ENCODE data around the gene SSR2.
"Not testable (repeated sequence)": the region's sequence is repeated elsewhere in the genome, so short reads cannot be mapped to it uniquely, and the experiment has no call there.

Gene SSR2

GRCh38 chr1:156054500-156055280 lies 33.9 kb upstream of the SSR2 start, which contains the start of gene LAMTOR2:
Gene LAMTOR2 (plus strand): TSS chr1:156054782. CDS start chr1:156054890, 108 bp downstream.
- H3K9ac ChIP-seq (ENCODE audit: low read depth, low read length), result peak within 1 kb of the TSS; percentile 67
- H3K4me1 ChIP-seq (ENCODE audit: insufficient read depth, low read length), result no peaks in the 10 kb centered on the region; the same call in 1 of the 2 replicates
- H3K9me3 ChIP-seq (ENCODE audit: control insufficient read depth, insufficient read depth, low read length), result no peaks in the 10 kb centered on the region
- H3K36me3 ChIP-seq (ENCODE audit: insufficient read depth, low read length), result no peaks in the 10 kb centered on the region

- H3K4me1 ChIP-seq (ENCODE audit: insufficient read depth, low read length), result no peaks in the 10 kb centered on the region; the same call in 1 of the 2 replicates
- H3K9me3 ChIP-seq (ENCODE audit: control insufficient read depth, insufficient read depth, low read length), result no peaks in the 10 kb centered on the region
- no peaks in the 10 kb centered on the region for H3K36me3 ChIP-seq (ENCODE audit: insufficient read depth, low read length)
- H3K9ac ChIP-seq (ENCODE audit: low read depth, low read length), result peak within 1 kb of the TSS; percentile 67
Measured at GRCh38 chr1:156053768-156054499, 33.2 kb upstream of the SSR2 start, which contains the start of gene UBQLN4. Gene UBQLN4 (minus strand): TSS chr1:156053798. CDS start chr1:156053701, 97 bp downstream.

GRCh38 chr1:156052862-156053767 lies 32.4 kb upstream of the SSR2 start:
- Histone ChIP-seq H3K36me3 (ENCODE audit: insufficient read depth, low read length) (no peaks in the 10 kb centered on the region), H3K4me1 (ENCODE audit: insufficient read depth, low read length) (no peaks in the 10 kb centered on the region; the same call in 1 of the 2 replicates), H3K9ac (ENCODE audit: low read depth, low read length) (peak overlapping the region; percentile 66), H3K9me3 (ENCODE audit: control insufficient read depth, insufficient read depth, low read length) (no peaks in the 10 kb centered on the region)

- no peaks in the 10 kb centered on the region for H3K9me3 ChIP-seq (ENCODE audit: control insufficient read depth, insufficient read depth, low read length)
- H3K4me1 ChIP-seq (ENCODE audit: insufficient read depth, low read length), result no peaks in the 10 kb centered on the region; the same call in 1 of the 2 replicates
- no peaks in the 10 kb centered on the region for H3K36me3 ChIP-seq (ENCODE audit: insufficient read depth, low read length)
- H3K9ac ChIP-seq (ENCODE audit: low read depth, low read length), result no peak overlapping the region
Measured at GRCh38 chr1:156051011-156051725, 30.4 kb upstream of the SSR2 start.

DNA sequence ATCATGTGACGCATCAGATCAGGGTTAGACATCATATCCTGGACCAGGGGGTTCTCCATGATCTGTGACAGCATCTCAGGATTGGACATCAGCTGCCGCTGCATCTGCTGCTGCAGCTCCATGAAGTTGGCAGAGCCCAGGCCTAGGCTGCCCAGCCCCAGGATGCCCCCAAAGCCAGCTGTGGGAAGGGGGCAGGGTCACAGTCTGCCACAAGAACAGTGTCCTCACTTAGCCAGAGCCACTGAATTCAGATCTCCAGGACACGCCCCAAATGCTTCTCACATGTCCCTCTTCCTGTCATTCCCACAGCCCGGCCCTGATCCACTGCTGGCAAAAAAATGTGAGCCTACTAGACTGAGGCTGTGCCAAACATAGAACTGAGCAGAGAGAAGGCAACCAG lies 29.6 kb upstream of the SSR2 start:
- no peaks in the 10 kb centered on the region for H3K9me3 ChIP-seq (ENCODE audit: control insufficient read depth, insufficient read depth, low read length)
- H3K9ac ChIP-seq (ENCODE audit: low read depth, low read length), result no peak overlapping the region
- no peaks in the 10 kb centered on the region; the same call in 1 of the 2 replicates for H3K4me1 ChIP-seq (ENCODE audit: insufficient read depth, low read length)
- no peaks in the 10 kb centered on the region for H3K36me3 ChIP-seq (ENCODE audit: insufficient read depth, low read length)

DNA sequence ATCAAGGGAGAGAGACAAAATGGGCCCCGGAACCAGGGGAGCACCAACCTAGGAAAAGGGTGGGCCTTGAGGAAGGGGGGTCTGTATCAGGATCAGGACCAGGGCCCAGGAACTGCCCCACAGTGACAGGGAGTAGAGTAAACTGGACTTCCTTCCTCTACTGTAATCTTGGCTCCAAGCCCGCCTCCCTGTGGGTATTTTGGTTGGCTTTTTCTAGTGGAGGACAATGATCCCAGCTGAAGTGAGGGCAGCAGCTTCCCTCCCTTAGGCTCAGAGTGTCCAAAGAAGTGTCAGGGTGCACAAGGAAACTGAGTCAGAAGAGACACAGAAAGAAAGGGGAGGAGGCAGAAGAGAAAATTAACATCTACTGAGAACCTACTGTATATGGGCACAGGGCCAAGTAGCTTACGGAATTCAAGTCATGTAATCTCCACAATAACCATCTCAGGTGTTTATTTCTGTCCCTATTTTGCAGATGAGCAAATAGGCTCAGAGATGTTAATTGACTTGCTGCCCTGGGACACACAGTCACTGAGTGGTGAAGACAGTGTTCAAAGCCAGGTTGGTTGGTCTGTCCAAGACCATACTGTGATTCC lies 28.0 kb upstream of the SSR2 start:
- no peaks in the 10 kb centered on the region for H3K36me3 ChIP-seq (ENCODE audit: insufficient read depth, low read length)
- H3K4me1 ChIP-seq (ENCODE audit: insufficient read depth, low read length), result no peaks in the 10 kb centered on the region; the same call in 1 of the 2 replicates
- no peak overlapping the region for H3K9ac ChIP-seq (ENCODE audit: low read depth, low read length)
- no peaks in the 10 kb centered on the region for H3K9me3 ChIP-seq (ENCODE audit: control insufficient read depth, insufficient read depth, low read length)

GRCh38 chr1:156045076-156045475 lies 24.3 kb upstream of the SSR2 start:
- Histone ChIP-seq H3K4me1 (ENCODE audit: insufficient read depth, low read length) (no peaks in the 10 kb centered on the region), H3K36me3 (ENCODE audit: insufficient read depth, low read length) (peaks cover 2% of the 10 kb centered on the region; the same call in 1 of the 2 replicates), H3K9ac (ENCODE audit: low read depth, low read length) (no peak overlapping the region), H3K9me3 (ENCODE audit: control insufficient read depth, insufficient read depth, low read length) (no peaks in the 10 kb centered on the region)

- no peaks in the 10 kb centered on the region for H3K9me3 ChIP-seq (ENCODE audit: control insufficient read depth, insufficient read depth, low read length)
- peaks cover 2% of the 10 kb centered on the region; the same call in 1 of the 2 replicates for H3K36me3 ChIP-seq (ENCODE audit: insufficient read depth, low read length)
- H3K9ac ChIP-seq (ENCODE audit: low read depth, low read length), result no peak overlapping the region
- no peaks in the 10 kb centered on the region for H3K4me1 ChIP-seq (ENCODE audit: insufficient read depth, low read length)
Measured at GRCh38 chr1:156042828-156043227, 22.1 kb upstream of the SSR2 start.

DNA sequence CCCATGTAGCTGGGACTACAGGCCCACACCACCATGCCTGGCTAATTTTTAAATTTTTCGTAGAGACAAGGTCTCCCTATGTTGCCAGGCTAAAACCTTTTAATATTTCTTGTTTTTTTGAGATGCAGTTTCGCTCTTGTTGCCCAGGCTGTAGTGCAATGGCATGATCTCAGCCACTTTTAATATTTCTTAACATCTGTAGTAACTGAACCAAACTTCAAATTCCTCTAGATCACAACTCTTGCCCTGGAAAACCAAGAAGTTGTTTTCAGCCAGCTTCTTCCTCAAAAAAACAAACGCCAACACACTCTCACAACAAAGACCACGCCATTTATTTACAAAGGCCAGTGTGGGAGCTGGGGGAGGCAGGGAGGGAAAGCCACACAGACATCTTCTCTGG lies 14.2 kb upstream of the SSR2 start:
- not testable (repeated sequence) for H3K36me3 ChIP-seq (ENCODE audit: insufficient read depth, low read length); H3K4me1 ChIP-seq (ENCODE audit: insufficient read depth, low read length); H3K9ac ChIP-seq (ENCODE audit: low read depth, low read length); H3K9me3 ChIP-seq (ENCODE audit: control insufficient read depth, insufficient read depth, low read length)

GRCh38 chr1:156033011-156033410 lies 12.3 kb upstream of the SSR2 start:
- H3K9me3 ChIP-seq (ENCODE audit: control insufficient read depth, insufficient read depth, low read length), result no peaks in the 10 kb centered on the region
- H3K9ac ChIP-seq (ENCODE audit: low read depth, low read length), result no peak overlapping the region
- H3K36me3 ChIP-seq (ENCODE audit: insufficient read depth, low read length), result no peaks in the 10 kb centered on the region
- no peaks in the 10 kb centered on the region for H3K4me1 ChIP-seq (ENCODE audit: insufficient read depth, low read length)

- no peaks in the 10 kb centered on the region for H3K9me3 ChIP-seq (ENCODE audit: control insufficient read depth, insufficient read depth, low read length)
Measured at GRCh38 chr1:156026588-156026987, 5.8 kb upstream of the SSR2 start.

DNA sequence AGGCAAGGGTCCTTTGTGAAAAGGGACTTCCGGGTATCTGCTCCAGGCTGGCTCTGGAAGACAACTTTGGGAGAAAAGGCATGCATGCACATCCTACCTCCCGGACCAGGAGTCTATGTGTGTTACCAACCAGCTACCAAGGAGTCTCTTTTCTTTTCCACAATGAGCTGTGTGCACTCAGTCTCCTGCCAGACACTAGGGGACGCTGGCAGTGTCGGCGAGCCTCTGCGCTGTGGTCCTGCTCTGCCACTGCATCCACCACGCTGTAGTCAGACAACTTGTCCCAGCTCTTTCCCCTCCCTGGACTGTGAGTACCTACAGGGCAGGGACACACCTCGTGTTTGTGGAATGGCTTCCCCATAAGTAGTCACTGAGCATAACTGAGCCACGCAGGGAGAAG lies 5.1 kb upstream of the SSR2 start:
- Histone ChIP-seq H3K4me1 (ENCODE audit: insufficient read depth, low read length) (no peaks in the 10 kb centered on the region; the same call in 1 of the 2 replicates), H3K9me3 (ENCODE audit: control insufficient read depth, insufficient read depth, low read length) (no peaks in the 10 kb centered on the region), H3K9ac (ENCODE audit: low read depth, low read length) (no peak overlapping the region), H3K36me3 (ENCODE audit: insufficient read depth, low read length) (no peaks in the 10 kb centered on the region)

More at GRCh38 chr1:156026588-156026987, 5.8 kb upstream of the SSR2 start:
- Histone ChIP-seq H3K36me3 (ENCODE audit: insufficient read depth, low read length) (no peaks in the 10 kb centered on the region), H3K4me1 (ENCODE audit: insufficient read depth, low read length) (no peaks in the 10 kb centered on the region; the same call in 1 of the 2 replicates), H3K9ac (ENCODE audit: low read depth, low read length) (no peak overlapping the region)

DNA sequence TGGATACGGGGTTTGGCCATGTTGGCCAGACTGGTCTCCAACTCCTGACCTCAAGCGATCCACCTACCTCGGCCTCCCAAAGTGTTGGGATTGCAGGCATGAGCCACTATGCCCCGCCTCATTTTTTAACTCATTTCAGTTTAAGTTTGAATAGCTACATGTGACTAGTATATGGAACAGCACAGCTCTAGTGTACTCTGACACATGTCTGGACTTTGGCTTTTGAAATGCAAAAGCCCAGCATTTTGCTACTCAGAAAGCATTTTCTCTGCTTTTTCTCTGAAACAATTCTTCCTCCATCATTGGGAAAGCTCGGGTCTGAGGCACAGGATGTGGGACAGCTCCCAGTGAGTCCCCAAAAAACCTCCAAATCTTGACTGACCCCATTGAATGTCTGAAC lies 4.0 kb upstream of the SSR2 start:
- Histone ChIP-seq H3K36me3 (ENCODE audit: insufficient read depth, low read length) (no peaks in the 10 kb centered on the region; the same call in 1 of the 2 replicates), H3K9ac (ENCODE audit: low read depth, low read length) (no peak overlapping the region), H3K9me3 (ENCODE audit: control insufficient read depth, insufficient read depth, low read length) (no peaks in the 10 kb centered on the region), H3K4me1 (ENCODE audit: insufficient read depth, low read length) (no peaks in the 10 kb centered on the region; the same call in 1 of the 2 replicates)

Measured in ES-I3 (cell line).